ENCODE data around the gene ZNF227.

DNA sequence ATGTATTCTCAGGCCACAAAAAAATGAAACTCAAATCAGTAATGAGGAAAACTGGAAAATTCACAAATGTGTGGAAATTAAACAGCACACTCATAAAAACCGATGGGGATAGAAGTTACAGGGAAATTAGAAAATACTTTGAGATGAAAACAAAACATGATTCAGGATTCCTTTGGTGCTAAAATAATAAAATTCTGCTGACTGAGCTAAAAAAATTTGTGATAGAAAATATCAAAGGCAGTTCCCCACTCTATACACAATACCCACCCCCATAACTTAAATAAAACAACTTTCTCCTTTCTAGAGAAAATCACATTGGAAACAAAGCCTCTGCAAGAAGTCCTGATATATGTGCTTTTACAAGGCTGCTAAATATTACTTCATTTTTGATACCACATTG is 45.8 kb downstream of the ZNF227 start:
- no peak for TF ChIP-seq POLR2A (IDR thresholded peaks at IDR 0.05; ENCODE audit: low read length)
- TF ChIP-seq GATA1 (IDR thresholded peaks at IDR 0.05; ENCODE audit: low read depth, low read length) = no peak
